NCI-H510A treated with DMSO at 0.1 percent for 48 hours (cell line): ENCODE measurements around the gene OR6C76.
"Not testable (repeated sequence)": the region's sequence is repeated elsewhere in the genome, so short reads cannot be mapped to it uniquely, and the experiment has no call there.

Source experiments
- DNase-seq: peaks from one replicate; lab custom pipeline; 2025; lab: John Stamatoyannopoulos, UW

OR6C76 gene

GRCh38 chr12:55425954-55426353 lies at the start of gene OR6C76:
Gene OR6C76, plus strand, starts transcription at chr12:55426254. Its CDS starts 0 bp downstream, at chr12:55426254.
- DNase-seq, result no peak

GRCh38 chr12:55385891-55386290 lies 40.2 kb upstream of the OR6C76 start:
- no peak for DNase-seq

GRCh38 chr12:55392032-55392795 lies 33.8 kb upstream of the OR6C76 start:
- no peak for DNase-seq

GRCh38 chr12:55396326-55396725 lies 29.7 kb upstream of the OR6C76 start:
- DNase-seq, result no peak

GRCh38 chr12:55400229-55400628 lies 25.8 kb upstream of the OR6C76 start, which contains the start of gene OR6C65:
Gene OR6C65, plus strand, starts transcription at chr12:55400529. Its CDS starts 0 bp downstream, at chr12:55400529.
- no peak for DNase-seq

- no peak for DNase-seq
Measured at GRCh38 chr12:55407866-55408265, 18.2 kb upstream of the OR6C76 start.

- DNase-seq, result not testable (repeated sequence)
Measured at GRCh38 chr12:55409133-55409532, 16.9 kb upstream of the OR6C76 start.

- not testable (repeated sequence) for DNase-seq
Measured at GRCh38 chr12:55412138-55412537, 13.9 kb upstream of the OR6C76 start.

GRCh38 chr12:55413498-55414388 lies 12.3 kb upstream of the OR6C76 start:
- DNase-seq, result not testable (repeated sequence)

- DNase-seq, result not testable (repeated sequence)
Measured at GRCh38 chr12:55414396-55414823, 11.6 kb upstream of the OR6C76 start.

- not testable (repeated sequence) for DNase-seq
Measured at GRCh38 chr12:55414889-55415288, 11.2 kb upstream of the OR6C76 start.

GRCh38 chr12:55416961-55417360 lies 9.1 kb upstream of the OR6C76 start:
- no peak for DNase-seq

- DNase-seq, result no peak
Measured at GRCh38 chr12:55420307-55420962, 5.6 kb upstream of the OR6C76 start.

- no peak for DNase-seq
Measured at GRCh38 chr12:55428331-55429243, 2.5 kb downstream of the OR6C76 start.

- DNase-seq, result not testable (repeated sequence)
Measured at GRCh38 chr12:55441233-55441632, 15.2 kb downstream of the OR6C76 start.

GRCh38 chr12:55443776-55444175 lies 17.7 kb downstream of the OR6C76 start, which contains the start of gene OR6C2:
Gene OR6C2, plus strand, starts transcription at chr12:55444076. Its CDS starts 8,138 bp downstream, at chr12:55452214.
- DNase-seq, result no peak

GRCh38 chr12:55445357-55445756 lies 19.3 kb downstream of the OR6C76 start:
- no peak for DNase-seq

GRCh38 chr12:55446326-55446725 lies 20.3 kb downstream of the OR6C76 start:
- DNase-seq, result no peak

- no peak for DNase-seq
Measured at GRCh38 chr12:55448825-55449224, 22.8 kb downstream of the OR6C76 start.

- DNase-seq, result not testable (repeated sequence)
Measured at GRCh38 chr12:55464926-55465325, 38.9 kb downstream of the OR6C76 start.

- DNase-seq, result no peak
Measured at GRCh38 chr12:55467836-55468235, 41.8 kb downstream of the OR6C76 start.
